ENCODE measurements around the gene ASCL2. TPM values are rescaled to one million over a fixed set of nuclear protein-coding genes. Genes with fewer than 3 reads are reported as not detected.
A peak's percentile ranks its signal among the peaks of the same experiment; 100 is the strongest.

The ASCL2 gene
- total RNA-seq, 1 donor from 2014 or later = 0.54 TPM

- Mint-ChIP-seq H3K27me3 (ENCODE audit: insufficient read depth) (no peaks in the 10 kb centered on the region), H3K4me3 (no peak overlapping the region), H3K4me1 (ENCODE audit: low read depth) (no peaks in the 10 kb centered on the region), H3K9me3 (no peaks in the 10 kb centered on the region), H3K27ac (no peak overlapping the region), H3K36me3 (ENCODE audit: low read depth) (no peaks in the 10 kb centered on the region)
- DNase-seq (ENCODE audit: low spot score) = no peak
- intact Hi-C loops (cut with micrococcal nuclease) = no loop called here
These were observed 42.0 kb upstream of the ASCL2 start for GRCh38 chr11:2312232-2313042.

- intact Hi-C loops (cut with micrococcal nuclease) = no loop called here
- Mint-ChIP-seq H3K4me3 (no peak overlapping the region), H3K27ac (no peak overlapping the region), H3K4me1 (ENCODE audit: low read depth) (peaks cover under 1% of the 10 kb centered on the region), H3K9me3 (no peaks in the 10 kb centered on the region), H3K36me3 (ENCODE audit: low read depth) (no peaks in the 10 kb centered on the region), H3K27me3 (ENCODE audit: insufficient read depth) (no peaks in the 10 kb centered on the region)
- DNase-seq (ENCODE audit: low spot score) = no peak
These were observed 41.2 kb upstream of the ASCL2 start for GRCh38 chr11:2311353-2312133.

GRCh38 chr11:2310786-2311352 lies 40.5 kb upstream of the ASCL2 start:
- H3K36me3 Mint-ChIP-seq (ENCODE audit: low read depth) = no peaks in the 10 kb centered on the region
- intact Hi-C loops (cut with micrococcal nuclease) = no loop called here
- DNase-seq (ENCODE audit: low spot score) = no peak
- H3K4me1 Mint-ChIP-seq (ENCODE audit: low read depth) = peaks cover 8% of the 10 kb centered on the region
- H3K4me3 Mint-ChIP-seq = no peak overlapping the region
- H3K9me3 Mint-ChIP-seq = no peaks in the 10 kb centered on the region
- H3K27ac Mint-ChIP-seq = no peak overlapping the region
- H3K27me3 Mint-ChIP-seq (ENCODE audit: insufficient read depth) = no peaks in the 10 kb centered on the region

GRCh38 chr11:2310073-2310785 lies 39.8 kb upstream of the ASCL2 start:
- H3K4me1 Mint-ChIP-seq (ENCODE audit: low read depth) = peaks cover 14% of the 10 kb centered on the region
- H3K4me3 Mint-ChIP-seq = no peak overlapping the region
- DNase-seq (ENCODE audit: low spot score) = no peak
- no peaks in the 10 kb centered on the region for H3K27me3 Mint-ChIP-seq (ENCODE audit: insufficient read depth)
- H3K27ac Mint-ChIP-seq = no peak overlapping the region
- H3K9me3 Mint-ChIP-seq = no peaks in the 10 kb centered on the region
- no peaks in the 10 kb centered on the region for H3K36me3 Mint-ChIP-seq (ENCODE audit: low read depth)
- intact Hi-C loops (cut with micrococcal nuclease) = no loop called here

- peaks cover 14% of the 10 kb centered on the region for H3K4me1 Mint-ChIP-seq (ENCODE audit: low read depth)
- intact Hi-C loops (cut with micrococcal nuclease) = no loop called here
- H3K27ac Mint-ChIP-seq = no peak overlapping the region
- H3K9me3 Mint-ChIP-seq = no peaks in the 10 kb centered on the region
- no peaks in the 10 kb centered on the region for H3K27me3 Mint-ChIP-seq (ENCODE audit: insufficient read depth)
- DNase-seq (ENCODE audit: low spot score) = no peak
- no peaks in the 10 kb centered on the region for H3K36me3 Mint-ChIP-seq (ENCODE audit: low read depth)
- no peak overlapping the region for H3K4me3 Mint-ChIP-seq
These were observed 39.1 kb upstream of the ASCL2 start for GRCh38 chr11:2309251-2310072.

- H3K27me3 Mint-ChIP-seq (ENCODE audit: insufficient read depth) = no peaks in the 10 kb centered on the region
- intact Hi-C loops (cut with micrococcal nuclease) = no loop called here
- H3K9me3 Mint-ChIP-seq = no peaks in the 10 kb centered on the region
- no peaks in the 10 kb centered on the region for H3K36me3 Mint-ChIP-seq (ENCODE audit: low read depth)
- peaks cover 14% of the 10 kb centered on the region for H3K4me1 Mint-ChIP-seq (ENCODE audit: low read depth)
- DNase-seq (ENCODE audit: low spot score) = no peak
- H3K4me3 Mint-ChIP-seq = no peak overlapping the region
- H3K27ac Mint-ChIP-seq = no peak overlapping the region
These were observed 38.3 kb upstream of the ASCL2 start for GRCh38 chr11:2308713-2309112.

- H3K9me3 Mint-ChIP-seq = no peaks in the 10 kb centered on the region
- H3K27me3 Mint-ChIP-seq (ENCODE audit: insufficient read depth) = no peaks in the 10 kb centered on the region
- no peak overlapping the region for H3K4me3 Mint-ChIP-seq
- no peak overlapping the region for H3K27ac Mint-ChIP-seq
- intact Hi-C loops (cut with micrococcal nuclease) = no loop called here
- peaks cover 18% of the 10 kb centered on the region for H3K4me1 Mint-ChIP-seq (ENCODE audit: low read depth)
- no peak for DNase-seq (ENCODE audit: low spot score)
- H3K36me3 Mint-ChIP-seq (ENCODE audit: low read depth) = no peaks in the 10 kb centered on the region
These were observed 37.3 kb upstream of the ASCL2 start for GRCh38 chr11:2307501-2308331.

- Mint-ChIP-seq H3K4me3 (no peak overlapping the region), H3K27me3 (ENCODE audit: insufficient read depth) (no peaks in the 10 kb centered on the region), H3K27ac (no peak overlapping the region), H3K9me3 (no peaks in the 10 kb centered on the region), H3K36me3 (ENCODE audit: low read depth) (no peaks in the 10 kb centered on the region), H3K4me1 (ENCODE audit: low read depth) (peaks cover 21% of the 10 kb centered on the region)
- intact Hi-C loops (cut with micrococcal nuclease) = no loop called here
- DNase-seq (ENCODE audit: low spot score) = no peak
These were observed 36.6 kb upstream of the ASCL2 start for GRCh38 chr11:2306877-2307500.

- no peaks in the 10 kb centered on the region for H3K36me3 Mint-ChIP-seq (ENCODE audit: low read depth)
- intact Hi-C loops (cut with micrococcal nuclease) = no loop called here
- H3K4me1 Mint-ChIP-seq (ENCODE audit: low read depth) = peaks cover 26% of the 10 kb centered on the region
- DNase-seq (ENCODE audit: low spot score) = no peak
- H3K4me3 Mint-ChIP-seq = peak overlapping the region; percentile 59
- no peaks in the 10 kb centered on the region for H3K27me3 Mint-ChIP-seq (ENCODE audit: insufficient read depth)
- no peaks in the 10 kb centered on the region for H3K9me3 Mint-ChIP-seq
- H3K27ac Mint-ChIP-seq = peak overlapping the region; percentile 86
These were observed 36.0 kb upstream of the ASCL2 start for GRCh38 chr11:2306452-2306823.

- intact Hi-C loops (cut with micrococcal nuclease) = loop anchor here (1.0 kb wide), 5 partner anchors 71 to 225 kb away; partner anchors contain the start of genes CD81 and TSSC4
- Mint-ChIP-seq H3K27ac (peak overlapping the region; percentile 86), H3K4me3 (peak overlapping the region; percentile 59), H3K36me3 (ENCODE audit: low read depth) (no peaks in the 10 kb centered on the region), H3K9me3 (no peaks in the 10 kb centered on the region), H3K4me1 (ENCODE audit: low read depth) (peaks cover 27% of the 10 kb centered on the region), H3K27me3 (ENCODE audit: insufficient read depth) (no peaks in the 10 kb centered on the region)
- no peak for DNase-seq (ENCODE audit: low spot score)
These were observed 35.5 kb upstream of the ASCL2 start for GRCh38 chr11:2305788-2306451.
